Activated T-helper 1 cell treated with anti-CD3 and anti-CD28 coated beads, Interleukin-12 subunit alpha, Interleukin-12 subunit beta, Interleukin-2, Interleukin-4 antibody, amounts not matched to agents 30 ng/mL and 10 ng/mL and 1 ng/mL, durations not matched to agents 14 hours and 24 hours and 36 hours (primary cell): ENCODE results near the gene EPC1. TPM values are rescaled to one million over a fixed set of nuclear protein-coding genes. Genes with fewer than 3 reads are reported as not detected.
"Not testable (repeated sequence)": the region's sequence is repeated elsewhere in the genome, so short reads cannot be mapped to it uniquely, and the experiment has no call there.

Source experiments
- DNase-seq: peaks from one replicate; pipeline ENCODE4 v3.0.0; 2021; ENCODE audit warnings: low spot score
- H3K27ac Mint-ChIP-seq: one replicate; pipeline ENCODE4 v1.8.0; 2021; ENCODE audit warnings: mild to moderate bottlenecking, mixed read lengths
- H3K27me3 Mint-ChIP-seq: one replicate; pipeline ENCODE4 v1.8.0; 2022; ENCODE audit warnings: mild to moderate bottlenecking, moderate library complexity, mixed read lengths; ENCODE audit not compliant: insufficient read depth
- H3K36me3 Mint-ChIP-seq: one replicate; pipeline ENCODE4 v1.8.0; 2021; ENCODE audit warnings: low read depth, mixed read lengths
- H3K4me1 Mint-ChIP-seq: one replicate; pipeline ENCODE4 v1.8.0; 2021; ENCODE audit warnings: low read depth, mixed read lengths
- H3K4me3 Mint-ChIP-seq: one replicate; pipeline ENCODE4 v1.8.0; 2021; ENCODE audit warnings: mild to moderate bottlenecking, moderate library complexity, mixed read lengths
- H3K9me3 Mint-ChIP-seq: one replicate; pipeline ENCODE4 v1.8.0; 2021; ENCODE audit warnings: mixed read lengths
- intact Hi-C: fragments of 100-400 bp; cut with micrococcal nuclease; formaldehyde crosslinking; loops from one replicate; pipeline ENCODE4 v1.15.1; 2024
- total RNA-seq: library from RNA; stranded (reverse); gene quantifications from 2 replicates; pipeline ENCODE4 v1.2.3, GENCODE V29; 2022

EPC1 gene
- total RNA-seq, 1 donor from 2014 or later: 37.8 TPM

- H3K4me1 Mint-ChIP-seq: peaks cover 29% of the 10 kb centered on the region
- no peaks in the 10 kb centered on the region for H3K27me3 Mint-ChIP-seq
- no peaks in the 10 kb centered on the region for H3K36me3 Mint-ChIP-seq
- no peak overlapping the region for H3K4me3 Mint-ChIP-seq
- DNase-seq: no peak
- no peak overlapping the region for H3K27ac Mint-ChIP-seq
- H3K9me3 Mint-ChIP-seq: no peaks in the 10 kb centered on the region
- intact Hi-C loops: loop anchor here (5.0 kb wide), 1 partner anchor 194 kb away; the partner anchor contains the start of gene CCDC7
Observed at GRCh38 chr10:32253276-32253675, 93.7 kb downstream of the EPC1 start.

GRCh38 chr10:32250489-32250888 lies 96.5 kb downstream of the EPC1 start:
- not testable (repeated sequence) for H3K27me3 Mint-ChIP-seq, H3K4me3 Mint-ChIP-seq, DNase-seq, H3K36me3 Mint-ChIP-seq, H3K9me3 Mint-ChIP-seq
- Mint-ChIP-seq H3K4me1 (peaks cover 30% of the 10 kb centered on the region), H3K27ac (peak overlapping the region; percentile 82)
- intact Hi-C loops: loop anchor here (1.0 to 5.0 kb wide), 2 partner anchors 82 to 197 kb away; partner anchors contain the start of gene CCDC7

- Mint-ChIP-seq H3K27me3 (no peaks in the 10 kb centered on the region), H3K4me3 (peak overlapping the region; percentile 2), H3K9me3 (no peaks in the 10 kb centered on the region), H3K4me1 (peaks cover 41% of the 10 kb centered on the region), H3K27ac (peak overlapping the region; percentile 37), H3K36me3 (peaks cover 4% of the 10 kb centered on the region)
- intact Hi-C loops: loop anchor here (10.0 kb wide), 2 partner anchors 322 to 1008 kb away; partner anchors contain the start of gene ARHGAP12
- DNase-seq: no peak
Observed at GRCh38 chr10:32246685-32247084, 100.3 kb downstream of the EPC1 start.

GRCh38 chr10:32245760-32246159 lies 101.2 kb downstream of the EPC1 start:
- Mint-ChIP-seq H3K4me3 (no peak overlapping the region), H3K27me3 (no peaks in the 10 kb centered on the region), H3K9me3 (no peaks in the 10 kb centered on the region), H3K36me3 (peaks cover 4% of the 10 kb centered on the region), H3K4me1 (peaks cover 37% of the 10 kb centered on the region), H3K27ac (no peak overlapping the region)
- intact Hi-C loops: loop anchor here (10.0 kb wide), 2 partner anchors 321 to 1009 kb away; partner anchors contain the start of gene ARHGAP12
- no peak for DNase-seq

GRCh38 chr10:32244421-32245207 lies 102.3 kb downstream of the EPC1 start:
- peaks cover 29% of the 10 kb centered on the region for H3K4me1 Mint-ChIP-seq
- no peak for DNase-seq
- H3K36me3 Mint-ChIP-seq: peaks cover 4% of the 10 kb centered on the region
- peak overlapping the region; percentile 97 for H3K27ac Mint-ChIP-seq
- intact Hi-C loops: loop anchor here (1.0 to 10.0 kb wide), 11 partner anchors 53 to 1010 kb away; partner anchors contain the start of gene ARHGAP12
- no peaks in the 10 kb centered on the region for H3K27me3 Mint-ChIP-seq
- H3K4me3 Mint-ChIP-seq: peak overlapping the region; percentile 56
- H3K9me3 Mint-ChIP-seq: no peaks in the 10 kb centered on the region

- peaks cover 4% of the 10 kb centered on the region for H3K36me3 Mint-ChIP-seq
- H3K9me3 Mint-ChIP-seq: no peaks in the 10 kb centered on the region
- H3K27ac Mint-ChIP-seq: peak overlapping the region; percentile 97
- no peak for DNase-seq
- intact Hi-C loops: loop anchor here (1.0 to 10.0 kb wide), 11 partner anchors 53 to 1011 kb away; partner anchors contain the start of gene ARHGAP12
- no peaks in the 10 kb centered on the region for H3K27me3 Mint-ChIP-seq
- H3K4me3 Mint-ChIP-seq: peak overlapping the region; percentile 56
- peaks cover 29% of the 10 kb centered on the region for H3K4me1 Mint-ChIP-seq
Observed at GRCh38 chr10:32244011-32244410, 102.9 kb downstream of the EPC1 start.

GRCh38 chr10:32241946-32242345 lies 105.0 kb downstream of the EPC1 start:
- Mint-ChIP-seq H3K27me3 (no peaks in the 10 kb centered on the region), H3K4me3 (no peak overlapping the region), H3K9me3 (no peaks in the 10 kb centered on the region), H3K27ac (no peak overlapping the region), H3K4me1 (peaks cover 28% of the 10 kb centered on the region), H3K36me3 (peaks cover 4% of the 10 kb centered on the region)
- no peak for DNase-seq
- intact Hi-C loops: loop anchor here (10.0 kb wide), 2 partner anchors 317 to 1013 kb away; partner anchors contain the start of gene ARHGAP12

- intact Hi-C loops: loop anchor here (10.0 kb wide), 2 partner anchors 316 to 1014 kb away; partner anchors contain the start of gene ARHGAP12
- H3K27ac Mint-ChIP-seq: no peak overlapping the region
- H3K4me1 Mint-ChIP-seq: peaks cover 20% of the 10 kb centered on the region
- DNase-seq: no peak
- no peaks in the 10 kb centered on the region for H3K9me3 Mint-ChIP-seq
- no peaks in the 10 kb centered on the region for H3K27me3 Mint-ChIP-seq
- H3K4me3 Mint-ChIP-seq: no peak overlapping the region
- peaks cover 4% of the 10 kb centered on the region for H3K36me3 Mint-ChIP-seq
Observed at GRCh38 chr10:32240471-32240870, 106.5 kb downstream of the EPC1 start.

- DNase-seq: no peak
- Mint-ChIP-seq H3K4me3 (no peak overlapping the region), H3K4me1 (peaks cover 16% of the 10 kb centered on the region), H3K9me3 (no peaks in the 10 kb centered on the region), H3K27ac (no peak overlapping the region), H3K27me3 (no peaks in the 10 kb centered on the region), H3K36me3 (peaks cover 4% of the 10 kb centered on the region)
- intact Hi-C loops: loop anchor here (10.0 kb wide), 2 partner anchors 315 to 1015 kb away; partner anchors contain the start of gene ARHGAP12
Observed at GRCh38 chr10:32239769-32240168, 107.2 kb downstream of the EPC1 start.

- H3K9me3 Mint-ChIP-seq: no peaks in the 10 kb centered on the region
- no peaks in the 10 kb centered on the region for H3K27me3 Mint-ChIP-seq
- no peaks in the 10 kb centered on the region for H3K36me3 Mint-ChIP-seq
- no peak for DNase-seq
- intact Hi-C loops: no loop called here
- no peak overlapping the region for H3K27ac Mint-ChIP-seq
- no peak overlapping the region for H3K4me3 Mint-ChIP-seq
- no peaks in the 10 kb centered on the region for H3K4me1 Mint-ChIP-seq
Observed at GRCh38 chr10:32237644-32238345, 109.2 kb downstream of the EPC1 start.

- Mint-ChIP-seq H3K4me1 (no peaks in the 10 kb centered on the region), H3K27ac (no peak overlapping the region), H3K9me3 (no peaks in the 10 kb centered on the region), H3K27me3 (peaks cover 4% of the 10 kb centered on the region), H3K4me3 (no peak overlapping the region), H3K36me3 (no peaks in the 10 kb centered on the region)
- no peak for DNase-seq
- intact Hi-C loops: no loop called here
Observed at GRCh38 chr10:32234471-32234870, 112.5 kb downstream of the EPC1 start.

GRCh38 chr10:32233375-32233774 lies 113.6 kb downstream of the EPC1 start:
- H3K9me3 Mint-ChIP-seq, intact Hi-C loops: not testable (repeated sequence)

GRCh38 chr10:32232378-32232777 lies 114.6 kb downstream of the EPC1 start:
- H3K27ac Mint-ChIP-seq: no peak overlapping the region
- H3K4me1 Mint-ChIP-seq: no peaks in the 10 kb centered on the region
- H3K27me3 Mint-ChIP-seq: peaks cover 6% of the 10 kb centered on the region
- intact Hi-C loops: no loop called here
- no peak overlapping the region for H3K4me3 Mint-ChIP-seq
- H3K36me3 Mint-ChIP-seq: no peaks in the 10 kb centered on the region
- no peak for DNase-seq
- no peaks in the 10 kb centered on the region for H3K9me3 Mint-ChIP-seq

More at GRCh38 chr10:32233375-32233774, 113.6 kb downstream of the EPC1 start:
- H3K4me1 Mint-ChIP-seq, H3K36me3 Mint-ChIP-seq, H3K27ac Mint-ChIP-seq, DNase-seq, H3K27me3 Mint-ChIP-seq, H3K4me3 Mint-ChIP-seq: not testable (repeated sequence)
